MM.1S (cell line): ENCODE results near the gene TUBGCP5.

Experiments used
- DNase-seq: peaks from one replicate; pipeline ENCODE4 v3.0.0-alpha.2; 2015
- H2AFZ ChIP-seq: fragments of 300-600 bp; sonication (generic); 2 replicates; pipeline ENCODE4 v1.6.0; 2016; ENCODE audit warnings: antibody characterized with exemption, low read length
- H3F3A ChIP-seq: fragments of 300-600 bp; sonication (generic); 2 replicates; pipeline ENCODE4 v1.6.1; 2016; ENCODE audit warnings: mild to moderate bottlenecking, antibody characterized with exemption, low read length, moderate library complexity, mixed read lengths; ENCODE audit not compliant: insufficient read depth
- H3K27ac ChIP-seq: fragments of 300-600 bp; sonication (generic); 2 replicates; pipeline ENCODE4 v1.5.1; 2016; ENCODE audit warnings: mild to moderate bottlenecking, low read length
- H3K27me3 ChIP-seq: fragments of 300-600 bp; sonication (generic); replicated peaks from 2 replicates; pipeline ENCODE4 v1.6.0; 2016; ENCODE audit warnings: low read length; ENCODE audit not compliant: insufficient read depth
- H3K36me3 ChIP-seq: fragments of 300-600 bp; sonication (generic); replicated peaks from 2 replicates; pipeline ENCODE4 v1.6.1; 2016; ENCODE audit warnings: mild to moderate bottlenecking, low read length, mixed read lengths; ENCODE audit not compliant: insufficient read depth
- H3K4me1 ChIP-seq: fragments of 300-600 bp; sonication (generic); 2 replicates; pipeline ENCODE4 v1.6.1; 2016; ENCODE audit warnings: low read length, mixed read lengths
- H3K4me2 ChIP-seq: fragments of 300-600 bp; sonication (generic); 2 replicates; pipeline ENCODE4 v1.6.0; 2016; ENCODE audit warnings: low read depth, low read length
- H3K4me3 ChIP-seq: fragments of 300-600 bp; sonication (generic); 2 replicates; pipeline ENCODE4 v1.5.1; 2016; ENCODE audit warnings: low read length, mixed read lengths
- H3K79me2 ChIP-seq: fragments of 300-600 bp; sonication (generic); 2 replicates; pipeline ENCODE4 v1.6.1; 2016; ENCODE audit warnings: mixed run types, low read length, mixed read lengths
- H3K9ac ChIP-seq: fragments of 300-600 bp; sonication (generic); 2 replicates; pipeline ENCODE4 v1.6.1; 2016; ENCODE audit warnings: low read length, mixed read lengths
- H3K9me2 ChIP-seq: fragments of 300-600 bp; sonication (generic); replicated peaks from 2 replicates; pipeline ENCODE4 v1.6.1; 2016; ENCODE audit warnings: mild to moderate bottlenecking, low read length, mixed read lengths; ENCODE audit not compliant: insufficient read depth
- H3K9me3 ChIP-seq: fragments of 300-600 bp; sonication (generic); replicated peaks from 2 replicates; pipeline ENCODE4 v1.6.1; 2016; ENCODE audit warnings: mild to moderate bottlenecking, low read length, mixed read lengths; ENCODE audit not compliant: insufficient read depth
- H4K20me1 ChIP-seq: fragments of 300-600 bp; sonication (generic); 2 replicates; pipeline ENCODE4 v1.6.1; 2016; ENCODE audit warnings: mild to moderate bottlenecking, low read length, moderate library complexity, mixed read lengths; ENCODE audit not compliant: insufficient read depth
- CTCF ChIP-seq: fragments of 300-600 bp; sonication (generic); IDR thresholded peaks from 2 replicates; pipeline ENCODE4 v1.5.1; 2016; ENCODE audit warnings: antibody characterized with exemption, low read length, mixed read lengths
- EZH2 ChIP-seq: fragments of 300-600 bp; sonication (generic); optimal IDR thresholded peaks from 2 replicates; pipeline ENCODE3; 2017; ENCODE audit warnings: low read depth, mild to moderate bottlenecking, antibody characterized with exemption, low read length, mixed read lengths
- EZH2phosphoT487 ChIP-seq: fragments of 300-600 bp; sonication (generic); IDR thresholded peaks from 2 replicates; pipeline ENCODE4 v1.6.1; 2018; ENCODE audit warnings: antibody characterized with exemption, low read length

Gene TUBGCP5

GRCh38 chr15:22951031-22951380, 88.4 kb downstream of the TUBGCP5 start:
- no peaks in the 10 kb centered on the region for H3F3A ChIP-seq
- no peaks in the 10 kb centered on the region for H3K9me3 ChIP-seq
- H3K9me2 ChIP-seq: no peaks in the 10 kb centered on the region
- no peaks in the 10 kb centered on the region for H4K20me1 ChIP-seq
- H3K9ac ChIP-seq: no peak overlapping the region
- H3K36me3 ChIP-seq: no peaks in the 10 kb centered on the region
- H3K79me2 ChIP-seq: peaks cover 74% of the 10 kb centered on the region
- TF ChIP-seq EZH2phosphoT487: no peak
- TF ChIP-seq EZH2: no peak
- TF ChIP-seq CTCF: no peak
- DNase-seq: no peak
- H3K4me3 ChIP-seq: no peak overlapping the region
- no peak overlapping the region for H2AFZ ChIP-seq
- no peak overlapping the region for H3K4me2 ChIP-seq
- no peaks in the 10 kb centered on the region for H3K4me1 ChIP-seq
- H3K27me3 ChIP-seq: no peaks in the 10 kb centered on the region
- H3K27ac ChIP-seq: no peak overlapping the region

- no peak overlapping the region for H3K4me2 ChIP-seq
- no peak overlapping the region for H2AFZ ChIP-seq
- DNase-seq: no peak
- no peaks in the 10 kb centered on the region for H4K20me1 ChIP-seq
- H3K36me3 ChIP-seq: no peaks in the 10 kb centered on the region
- H3K9me2 ChIP-seq: no peaks in the 10 kb centered on the region
- TF ChIP-seq EZH2: no peak
- TF ChIP-seq EZH2phosphoT487: no peak
- TF ChIP-seq CTCF: no peak
- H3K4me3 ChIP-seq: no peak overlapping the region
- no peaks in the 10 kb centered on the region for H3K9me3 ChIP-seq
- no peak overlapping the region for H3K9ac ChIP-seq
- peaks cover 69% of the 10 kb centered on the region for H3K79me2 ChIP-seq
- H3F3A ChIP-seq: no peaks in the 10 kb centered on the region
- H3K27ac ChIP-seq: no peak overlapping the region
- H3K27me3 ChIP-seq: no peaks in the 10 kb centered on the region
- no peaks in the 10 kb centered on the region for H3K4me1 ChIP-seq
Measured at GRCh38 chr15:22950256-22950990, 88.9 kb downstream of the TUBGCP5 start.
